D721Med (cell line): Measurements from ENCODE around the gene RYR2.

Source experiments
- DNase-seq: peaks from one replicate; pipeline ENCODE4 v3.0.0; 2011; ENCODE audit warnings: low spot score; ENCODE audit not compliant: insufficient read length
- FAIRE-seq: peaks from 2 replicates; lab custom pipeline; 2011; peaks lifted over from hg19 to GRCh38; lab: Jason Lieb, UNC
- CTCF ChIP-seq: IDR thresholded peaks from 2 replicates; pipeline ENCODE4 v1.5.1; 2012; ENCODE audit warnings: mild to moderate bottlenecking, control low read depth; ENCODE audit not compliant: insufficient read depth; ENCODE audit errors: missing control alignments

RYR2 gene

DNA sequence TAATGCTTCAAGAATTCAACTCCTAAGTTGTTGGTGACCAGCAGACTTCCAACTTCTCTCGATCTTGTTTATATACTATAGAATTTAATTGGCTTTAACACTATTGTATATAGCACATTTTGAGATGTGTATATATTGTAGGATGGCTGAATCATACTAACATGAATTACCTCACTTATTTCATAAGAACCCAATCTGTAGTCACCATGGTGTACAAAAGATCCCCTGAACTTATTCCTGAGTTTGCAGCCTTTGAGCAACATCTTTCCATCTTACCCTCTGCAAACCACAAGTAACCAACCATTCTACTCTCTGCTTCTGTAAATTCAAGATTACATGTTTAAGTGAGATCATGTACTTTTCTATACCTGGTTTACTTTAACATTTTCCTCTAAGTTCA is 836.4 kb downstream of the RYR2 start:
- FAIRE-seq (peak; percentile 63), DNase-seq (no peak)
- TF ChIP-seq CTCF: no peak

DNA sequence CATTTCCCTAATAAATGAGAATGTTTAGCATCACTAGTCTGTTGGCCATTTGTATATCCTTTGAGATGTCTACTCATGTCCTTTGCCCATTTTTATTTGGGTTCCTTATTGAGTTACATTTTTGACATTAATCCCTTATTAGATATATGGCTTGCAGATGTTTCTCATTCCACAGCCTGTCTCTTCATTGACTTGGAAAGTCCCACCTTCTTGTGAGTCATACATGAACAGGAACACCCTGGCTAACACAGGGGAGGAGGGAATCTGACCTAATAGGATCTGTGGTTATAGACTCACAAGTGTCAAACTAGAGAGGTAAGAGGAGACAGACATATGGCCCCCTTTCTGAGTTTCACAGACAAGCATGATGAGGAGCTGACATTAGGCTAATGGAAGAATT is 837.2 kb downstream of the RYR2 start:
- FAIRE-seq (no peak), DNase-seq (no peak)
- TF ChIP-seq CTCF: no peak
